HG02973 (cell line): ENCODE results near the gene ST8SIA6.
"Not testable (repeated sequence)": the region's sequence is repeated elsewhere in the genome, so short reads cannot be mapped to it uniquely, and the experiment has no call there.

Experiments used
- ATAC-seq: cut with Tn5 transposase; IDR thresholded peaks from one replicate; pipeline ENCODE4 v1.9.1; 2021; ENCODE audit warnings: moderate library complexity; ENCODE audit not compliant: unreplicated experiment

The ST8SIA6 gene, protein sequence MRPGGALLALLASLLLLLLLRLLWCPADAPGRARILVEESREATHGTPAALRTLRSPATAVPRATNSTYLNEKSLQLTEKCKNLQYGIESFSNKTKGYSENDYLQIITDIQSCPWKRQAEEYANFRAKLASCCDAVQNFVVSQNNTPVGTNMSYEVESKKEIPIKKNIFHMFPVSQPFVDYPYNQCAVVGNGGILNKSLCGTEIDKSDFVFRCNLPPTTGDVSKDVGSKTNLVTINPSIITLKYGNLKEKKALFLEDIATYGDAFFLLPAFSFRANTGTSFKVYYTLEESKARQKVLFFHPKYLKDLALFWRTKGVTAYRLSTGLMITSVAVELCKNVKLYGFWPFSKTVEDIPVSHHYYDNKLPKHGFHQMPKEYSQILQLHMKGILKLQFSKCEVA

GRCh38 chr10:17454161-17455014 is at the start of gene ST8SIA6:
Gene ST8SIA6 (minus strand): TSS chr10:17454595. CDS start chr10:17454255, 340 bp downstream.
- ATAC-seq = peak; percentile 61

- ATAC-seq = no peak
Measured at GRCh38 chr10:17503795-17504194, 49.4 kb upstream of the ST8SIA6 start.

DNA sequence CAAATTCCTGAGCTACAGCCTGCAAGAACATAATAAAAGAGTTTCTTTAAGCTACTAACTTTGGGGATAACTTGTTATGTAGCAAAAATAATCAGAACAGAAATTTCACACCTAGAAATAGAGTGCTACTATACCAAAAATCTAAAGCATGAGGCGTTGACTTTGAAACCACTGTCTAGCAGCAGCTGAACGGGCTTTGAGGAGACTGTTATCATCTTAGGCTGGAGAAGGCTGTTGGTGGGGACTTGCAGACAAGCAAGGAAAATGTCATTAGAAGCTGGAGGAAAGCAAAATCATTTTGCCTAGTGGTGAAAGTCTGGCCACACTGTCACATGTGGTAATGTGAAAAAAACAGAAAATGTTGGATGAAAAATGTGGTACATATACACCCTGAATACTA is 48.4 kb upstream of the ST8SIA6 start:
- ATAC-seq = no peak

GRCh38 chr10:17499014-17499413 is 44.6 kb upstream of the ST8SIA6 start:
- not testable (repeated sequence) for ATAC-seq

DNA sequence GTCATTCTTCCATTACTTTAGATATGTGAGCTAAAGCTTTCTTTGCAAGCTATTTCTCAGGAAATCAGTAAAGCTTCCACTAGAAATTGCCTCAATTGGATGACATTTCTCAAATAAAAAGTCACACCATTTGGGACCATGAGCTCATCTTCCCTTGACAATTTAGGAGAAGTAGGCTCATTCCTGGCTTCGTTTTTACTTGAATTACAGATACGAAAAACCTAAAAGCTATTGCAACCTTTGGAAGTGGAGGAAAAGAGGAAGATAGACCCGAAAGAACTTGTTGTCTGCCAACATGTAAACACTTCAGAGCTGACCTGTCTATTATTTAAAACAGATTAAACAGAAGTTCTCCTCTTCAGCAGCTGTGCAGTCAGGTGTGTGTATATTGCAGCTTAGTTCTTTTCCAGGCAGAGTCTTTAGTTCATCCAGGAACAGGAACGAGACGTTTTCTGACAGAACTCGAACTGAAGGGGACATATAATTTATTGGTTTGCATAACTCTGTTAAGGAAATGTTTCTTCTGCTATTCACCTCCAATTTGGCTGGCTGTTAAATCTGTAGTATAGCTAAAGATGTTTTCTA is 43.1 kb upstream of the ST8SIA6 start:
- no peak for ATAC-seq

DNA sequence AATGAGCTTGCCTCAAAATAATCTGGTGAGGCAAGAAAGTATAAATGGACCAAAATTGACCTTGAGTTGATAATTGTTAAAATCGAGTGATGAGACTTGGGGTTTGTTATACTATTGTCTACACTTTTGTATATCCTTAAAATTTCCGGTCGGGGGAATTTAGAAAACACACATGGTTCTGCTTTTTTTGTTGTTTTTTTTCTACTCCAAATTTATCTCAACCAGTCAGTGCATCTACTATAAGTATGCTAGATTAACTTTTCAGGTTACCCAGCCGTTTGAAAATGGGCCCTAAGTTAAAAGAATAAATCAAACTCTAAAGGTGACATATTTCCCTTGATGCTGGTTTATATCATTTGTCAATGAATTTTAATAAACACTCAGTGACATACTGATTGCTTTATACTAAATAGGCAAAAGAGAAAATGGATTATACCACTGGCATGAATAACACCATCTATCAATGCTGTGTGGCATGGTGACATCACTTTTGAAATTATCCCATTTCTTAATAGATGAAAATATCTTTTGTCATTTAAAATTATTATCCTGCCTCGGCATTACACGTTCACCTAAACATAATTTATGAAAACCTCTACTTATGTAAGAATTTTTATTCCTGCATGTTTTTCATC is 40.3 kb upstream of the ST8SIA6 start:
- ATAC-seq = no peak

GRCh38 chr10:17488848-17489247 is 34.5 kb upstream of the ST8SIA6 start:
- ATAC-seq = no peak

- ATAC-seq = no peak
Measured at GRCh38 chr10:17483079-17483478, 28.7 kb upstream of the ST8SIA6 start.

DNA sequence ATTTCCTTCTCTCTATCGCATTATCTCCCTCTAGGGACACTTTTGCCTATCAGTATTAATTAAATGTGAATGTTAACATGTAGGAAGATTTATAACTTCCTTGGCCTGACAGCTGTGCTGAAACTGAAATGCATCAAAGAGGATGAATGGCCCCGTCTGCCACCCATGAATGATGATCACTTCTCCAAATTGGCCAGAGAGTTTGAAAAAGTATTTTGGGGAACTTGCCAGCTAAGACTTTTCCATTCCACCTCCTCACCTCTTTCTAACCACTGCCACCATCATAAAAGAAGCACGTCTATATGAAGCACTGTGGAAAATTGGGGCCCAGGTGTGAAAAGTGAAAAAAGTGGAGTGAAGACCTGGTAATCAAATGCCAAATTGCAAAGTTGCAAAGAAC is 25.4 kb upstream of the ST8SIA6 start:
- ATAC-seq = no peak

GRCh38 chr10:17479015-17479615 is 24.7 kb upstream of the ST8SIA6 start:
- no peak for ATAC-seq

DNA sequence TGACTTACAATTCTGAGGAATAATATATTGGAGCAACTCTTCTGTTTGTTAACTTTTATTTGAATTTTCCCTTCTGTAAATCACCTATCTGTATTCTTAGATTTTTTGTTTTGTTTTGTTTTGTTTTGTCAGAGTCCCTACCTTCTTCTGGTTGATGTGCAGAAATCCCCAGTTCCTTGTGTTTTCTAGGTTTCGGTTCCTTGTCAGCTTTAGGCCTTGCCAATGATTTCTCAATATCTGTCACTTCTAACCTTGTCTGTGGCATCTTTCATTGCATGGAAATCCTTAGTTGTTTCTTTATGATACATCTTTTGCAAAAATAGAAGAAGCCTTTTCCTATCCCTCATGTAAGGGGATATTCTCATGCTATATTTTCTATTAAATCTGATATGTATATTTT is 21.7 kb upstream of the ST8SIA6 start:
- peak; percentile 87 for ATAC-seq

DNA sequence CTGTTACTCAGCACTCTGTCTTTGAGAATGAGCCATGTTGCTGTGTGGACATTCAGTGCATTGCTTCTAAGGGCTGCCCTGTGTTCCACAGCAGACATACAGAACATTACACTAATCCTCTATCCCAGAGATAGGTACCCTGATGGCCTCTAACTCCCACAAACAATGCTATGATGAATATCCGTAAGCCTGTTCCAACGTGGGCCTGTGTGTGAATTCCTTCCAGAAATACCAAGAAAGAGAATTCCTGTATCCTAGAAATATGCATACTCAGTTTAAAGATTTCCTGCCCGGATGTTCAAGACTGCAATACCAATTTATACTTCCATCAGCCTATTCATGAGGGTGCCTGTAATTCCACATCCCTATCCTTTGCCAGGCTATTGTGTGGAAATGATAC is 21.3 kb upstream of the ST8SIA6 start:
- ATAC-seq = no peak

GRCh38 chr10:17474595-17475323 is 20.4 kb upstream of the ST8SIA6 start:
- ATAC-seq = no peak

- ATAC-seq = no peak
Measured at GRCh38 chr10:17473228-17473950, 19.0 kb upstream of the ST8SIA6 start.

GRCh38 chr10:17472481-17473227 is 18.3 kb upstream of the ST8SIA6 start:
- ATAC-seq = no peak

DNA sequence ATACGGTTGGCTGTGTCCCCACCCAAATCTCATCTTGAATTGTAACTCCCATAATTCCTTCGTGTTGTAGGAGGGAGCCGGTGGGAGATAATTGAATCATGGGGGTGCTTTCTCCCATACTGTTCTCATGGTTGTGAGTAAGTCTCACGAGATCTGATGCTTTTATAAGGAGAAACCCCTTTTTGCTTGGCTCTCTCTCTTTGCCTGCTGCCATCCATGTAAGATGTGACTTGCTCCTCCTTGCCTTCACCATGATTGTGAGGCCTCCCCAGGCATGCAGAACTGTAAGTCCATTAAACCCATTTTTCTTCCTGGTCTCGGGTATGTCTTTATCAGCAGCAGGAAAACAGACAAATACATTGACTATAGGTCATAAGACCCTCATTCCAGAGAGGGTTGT is 15.9 kb upstream of the ST8SIA6 start:
- no peak for ATAC-seq

DNA sequence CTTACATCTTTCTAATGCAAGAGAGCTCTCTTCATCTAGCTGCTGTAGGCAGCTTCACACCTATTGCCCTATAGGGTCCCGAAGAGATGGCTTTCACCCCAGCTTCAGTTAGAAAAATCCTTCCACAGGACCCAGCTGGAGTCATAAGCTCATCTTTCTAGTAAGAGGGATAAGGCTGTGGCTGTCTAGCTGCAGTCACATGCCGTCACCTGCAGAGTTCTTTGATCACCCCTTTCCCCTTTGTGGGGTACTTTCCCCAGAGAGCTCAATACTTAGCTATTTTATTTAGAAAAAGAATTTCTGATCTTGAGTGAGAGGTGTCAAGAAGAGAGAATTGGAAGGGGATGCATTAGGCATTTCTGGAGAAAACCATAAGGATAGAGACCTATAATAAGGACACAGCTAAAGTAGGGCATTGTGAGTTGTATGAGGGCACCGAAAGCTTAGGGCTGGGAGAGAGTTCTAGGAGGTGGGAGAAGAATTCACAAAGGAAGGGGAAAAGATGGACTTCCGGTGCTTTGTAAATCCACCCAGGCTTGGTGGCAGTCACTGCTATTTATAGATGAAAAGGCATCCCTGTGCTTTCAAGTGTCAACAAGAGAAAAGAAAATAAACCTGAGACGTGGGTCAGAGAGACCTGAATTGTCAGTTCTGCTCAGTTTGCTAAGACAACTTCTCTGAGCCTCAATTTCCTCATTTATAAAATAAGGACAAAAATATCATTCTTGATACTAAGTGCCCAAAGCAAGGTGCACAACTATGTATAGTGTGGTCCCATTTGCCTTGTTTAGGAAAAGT is 11.1 kb upstream of the ST8SIA6 start:
- ATAC-seq = no peak

DNA sequence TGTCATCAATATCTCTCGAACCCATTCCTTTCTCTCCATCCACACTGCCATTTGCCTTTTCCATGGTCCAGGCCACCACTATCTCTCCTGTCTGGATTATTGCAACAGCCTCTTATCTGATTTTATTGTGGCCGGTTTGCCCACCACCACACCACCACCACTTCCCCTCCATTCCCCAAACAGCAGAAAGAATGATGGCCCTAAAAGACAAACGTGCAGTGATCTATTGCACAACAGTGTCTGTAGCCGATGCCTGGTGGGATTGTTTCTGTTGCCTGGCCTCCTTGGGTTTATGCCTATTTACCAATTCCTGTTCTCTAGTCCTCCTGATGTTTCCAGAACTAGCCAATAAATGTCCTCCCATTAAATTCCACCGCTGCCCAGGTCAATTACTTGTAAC is 10.2 kb upstream of the ST8SIA6 start:
- no peak for ATAC-seq
